Islet of Langerhans (tissue), 1 donor: ENCODE measurements around the gene PAXX.
"Not testable (repeated sequence)": the region's sequence is repeated elsewhere in the genome, so short reads cannot be mapped to it uniquely, and the experiment has no call there.

Source experiments
- FAIRE-seq: peaks from one replicate; lab custom pipeline; 2011; peaks lifted over from hg19 to GRCh38; lab: Jason Lieb, UNC

PAXX gene

GRCh38 chr9:136983167-136983566 is 9.1 kb upstream of the PAXX start:
- no peak for FAIRE-seq

GRCh38 chr9:136983656-136984314 is 8.4 kb upstream of the PAXX start:
- no peak for FAIRE-seq

GRCh38 chr9:136984464-136985026 is 7.7 kb upstream of the PAXX start:
- no peak for FAIRE-seq

GRCh38 chr9:136985027-136985602 is 7.1 kb upstream of the PAXX start:
- FAIRE-seq, result no peak

- FAIRE-seq, result no peak
These were observed 6.4 kb upstream of the PAXX start for GRCh38 chr9:136985853-136986252.

- FAIRE-seq, result no peak
These were observed 3.4 kb upstream of the PAXX start for GRCh38 chr9:136988872-136989271.

- no peak for FAIRE-seq
These were observed 1.8 kb upstream of the PAXX start for GRCh38 chr9:136990242-136990911.

GRCh38 chr9:136992819-136993369 is 672 bp downstream of the PAXX start:
- FAIRE-seq, result no peak

- no peak for FAIRE-seq
These were observed 2.1 kb downstream of the PAXX start for GRCh38 chr9:136994180-136994887.

GRCh38 chr9:136994888-136995230 is 2.6 kb downstream of the PAXX start:
- FAIRE-seq, result no peak

GRCh38 chr9:136995362-136995761 is 3.1 kb downstream of the PAXX start:
- FAIRE-seq, result no peak

- FAIRE-seq, result no peak
These were observed 3.6 kb downstream of the PAXX start for GRCh38 chr9:136995772-136996311.

- no peak for FAIRE-seq
These were observed 4.4 kb downstream of the PAXX start, which contains the start of gene CLIC3 for GRCh38 chr9:136996361-136997292. Gene CLIC3, minus strand, starts transcription at chr9:136996568. Its CDS starts 25 bp downstream, at chr9:136996543.

- FAIRE-seq, result no peak
These were observed 5.1 kb downstream of the PAXX start for GRCh38 chr9:136997371-136997770.

- FAIRE-seq, result no peak
These were observed 5.6 kb downstream of the PAXX start for GRCh38 chr9:136997830-136998234.

- FAIRE-seq, result no peak
These were observed 8.1 kb downstream of the PAXX start for GRCh38 chr9:137000177-137000930.

- FAIRE-seq, result no peak
These were observed 9.8 kb downstream of the PAXX start for GRCh38 chr9:137001857-137002645.

- FAIRE-seq, result no peak
These were observed 10.4 kb downstream of the PAXX start for GRCh38 chr9:137002646-137003041.

GRCh38 chr9:137004285-137004684 is 12.1 kb downstream of the PAXX start:
- FAIRE-seq, result not testable (repeated sequence)
